H1 (cell line): ENCODE data around the gene ECI2. TPM values are rescaled to one million over a fixed set of nuclear protein-coding genes. Genes with fewer than 3 reads are reported as not detected.

Experiments
- CBX8 ChIP-seq: fragments of 300-800, 300-1000 bp; sonication (generic); IDR thresholded peaks from 2 replicates; pipeline ENCODE4 v1.7.1; 2016; ENCODE audit warnings: low read depth, low read length, borderline replicate concordance
- CTBP2 ChIP-seq: IDR thresholded peaks from 2 replicates; pipeline ENCODE4 v1.7.0; 2011; ENCODE audit warnings: borderline replicate concordance, mild to moderate bottlenecking, moderate library complexity, mixed read lengths, low read length; ENCODE audit not compliant: insufficient read depth, insufficient read length
- EGR1 ChIP-seq: IDR thresholded peaks from 2 replicates; pipeline ENCODE4 v1.6.1; 2011; ENCODE audit warnings: low read depth, low read length, borderline replicate concordance
- EP300 ChIP-seq, 2 experiments: IDR thresholded peaks; 1 replicate in 1 of 2; 2 replicates in 1 of 2; pipeline ENCODE4 v1.6.1; 2011 to 2012; ENCODE audit warnings: low read depth in 2 of 2, low read length in 2 of 2, mild to moderate bottlenecking in 2 of 2, borderline replicate concordance in 1 of 2, inconsistent platforms in 1 of 2, moderate library complexity in 1 of 2
- KDM4A ChIP-seq: IDR thresholded peaks from one replicate; pipeline ENCODE4 v1.7.1; 2012; ENCODE audit warnings: low read depth, mild to moderate bottlenecking, moderate library complexity, low read length, inconsistent platforms; ENCODE audit not compliant: severe bottlenecking
- MAFK ChIP-seq: IDR thresholded peaks from 2 replicates; pipeline ENCODE4 v1.6.1; 2012; ENCODE audit warnings: low read depth, mild to moderate bottlenecking, improper control_type of control experiment, low read length
- NANOG ChIP-seq: IDR thresholded peaks from 2 replicates; pipeline ENCODE4 v1.6.1; 2011; ENCODE audit warnings: low read length, low read depth, mild to moderate bottlenecking, inconsistent platforms; ENCODE audit not compliant: insufficient read depth, poor library complexity, severe bottlenecking
- PHF8 ChIP-seq: fragments of 200-600 bp; sonication (generic); conservative IDR thresholded peaks from 2 replicates; pipeline ENCODE4 v1.7.1; 2012; ENCODE audit warnings: low read depth, mild to moderate bottlenecking, inconsistent platforms, low read length, moderate library complexity
- SAP30 ChIP-seq: fragments of 300-600 bp; sonication (generic); IDR thresholded peaks from 2 replicates; pipeline ENCODE4 v1.7.1; 2012; ENCODE audit warnings: low read length, moderate library complexity, mild to moderate bottlenecking, inconsistent platforms; ENCODE audit not compliant: insufficient read depth, insufficient replicate concordance
- TBP ChIP-seq: IDR thresholded peaks from 2 replicates; pipeline ENCODE4 v1.6.1; 2011; ENCODE audit warnings: low read depth, low read length, improper control_type of control experiment
- polyA plus RNA-seq, 7 experiments: library from polyadenylated mRNA; depleted of rRNA in 3 of 7; stranded (reverse) in 5 of 7; unstranded in 2 of 7; fragments of >200 nt in 5 of 7; fragments of 200-250 nt in 2 of 7; gene quantifications; 1 replicate in 5 of 7; 2 replicates in 1 of 7; 4 replicates in 1 of 7; pipeline versions ENCODE4 v1.2.1 to v1.2.3, GENCODE V29; 2011 to 2013; ENCODE audit warnings: missing spikeins in 2 of 7, mixed read lengths in 2 of 7
- total RNA-seq: library from RNA; stranded (reverse); fragmentation: NEBNext Ultra II Directional; extraction: Animal tissue kit (Norgen Biotek cat#: 25700); gene quantifications from 2 replicates; pipeline ENCODE4 v1.2.1, GENCODE V29; 2021
- TF ChIP-seq, protein P1 (sequence below): fragments of 300-600 bp; sonication (generic); IDR thresholded peaks from 2 replicates; pipeline ENCODE4 v1.7.1; 2012; ENCODE audit warnings: low read length, moderate library complexity, mild to moderate bottlenecking, inconsistent platforms; ENCODE audit not compliant: insufficient replicate concordance

ECI2 gene
- total and polyA plus RNA-seq, 2 of the 8 experiments (the other 6 are each of a cell fraction or from before 2014, with no cell fraction given): 40.4 to 70.8 TPM

DNA sequence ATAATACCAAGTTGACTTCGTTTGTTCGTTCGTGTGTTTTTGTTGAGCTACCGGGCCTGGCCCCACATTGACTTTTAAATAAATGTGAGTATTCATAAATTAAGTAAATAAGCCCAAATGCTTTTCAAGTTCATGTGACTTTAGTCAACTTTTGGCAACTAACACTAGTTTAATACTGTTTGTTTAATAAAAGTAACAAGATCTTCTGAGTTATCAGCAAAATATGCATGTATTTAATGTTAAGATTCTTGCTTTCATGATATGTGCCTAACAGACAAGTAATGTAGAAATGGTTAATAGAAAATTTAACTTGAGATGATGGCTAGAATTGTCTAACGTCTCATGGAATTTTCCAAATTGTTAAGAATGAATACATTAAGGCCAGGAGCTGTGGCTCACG lies 38.7 kb upstream of the ECI2 start (continued):
- TF ChIP-seq, protein P1, sequence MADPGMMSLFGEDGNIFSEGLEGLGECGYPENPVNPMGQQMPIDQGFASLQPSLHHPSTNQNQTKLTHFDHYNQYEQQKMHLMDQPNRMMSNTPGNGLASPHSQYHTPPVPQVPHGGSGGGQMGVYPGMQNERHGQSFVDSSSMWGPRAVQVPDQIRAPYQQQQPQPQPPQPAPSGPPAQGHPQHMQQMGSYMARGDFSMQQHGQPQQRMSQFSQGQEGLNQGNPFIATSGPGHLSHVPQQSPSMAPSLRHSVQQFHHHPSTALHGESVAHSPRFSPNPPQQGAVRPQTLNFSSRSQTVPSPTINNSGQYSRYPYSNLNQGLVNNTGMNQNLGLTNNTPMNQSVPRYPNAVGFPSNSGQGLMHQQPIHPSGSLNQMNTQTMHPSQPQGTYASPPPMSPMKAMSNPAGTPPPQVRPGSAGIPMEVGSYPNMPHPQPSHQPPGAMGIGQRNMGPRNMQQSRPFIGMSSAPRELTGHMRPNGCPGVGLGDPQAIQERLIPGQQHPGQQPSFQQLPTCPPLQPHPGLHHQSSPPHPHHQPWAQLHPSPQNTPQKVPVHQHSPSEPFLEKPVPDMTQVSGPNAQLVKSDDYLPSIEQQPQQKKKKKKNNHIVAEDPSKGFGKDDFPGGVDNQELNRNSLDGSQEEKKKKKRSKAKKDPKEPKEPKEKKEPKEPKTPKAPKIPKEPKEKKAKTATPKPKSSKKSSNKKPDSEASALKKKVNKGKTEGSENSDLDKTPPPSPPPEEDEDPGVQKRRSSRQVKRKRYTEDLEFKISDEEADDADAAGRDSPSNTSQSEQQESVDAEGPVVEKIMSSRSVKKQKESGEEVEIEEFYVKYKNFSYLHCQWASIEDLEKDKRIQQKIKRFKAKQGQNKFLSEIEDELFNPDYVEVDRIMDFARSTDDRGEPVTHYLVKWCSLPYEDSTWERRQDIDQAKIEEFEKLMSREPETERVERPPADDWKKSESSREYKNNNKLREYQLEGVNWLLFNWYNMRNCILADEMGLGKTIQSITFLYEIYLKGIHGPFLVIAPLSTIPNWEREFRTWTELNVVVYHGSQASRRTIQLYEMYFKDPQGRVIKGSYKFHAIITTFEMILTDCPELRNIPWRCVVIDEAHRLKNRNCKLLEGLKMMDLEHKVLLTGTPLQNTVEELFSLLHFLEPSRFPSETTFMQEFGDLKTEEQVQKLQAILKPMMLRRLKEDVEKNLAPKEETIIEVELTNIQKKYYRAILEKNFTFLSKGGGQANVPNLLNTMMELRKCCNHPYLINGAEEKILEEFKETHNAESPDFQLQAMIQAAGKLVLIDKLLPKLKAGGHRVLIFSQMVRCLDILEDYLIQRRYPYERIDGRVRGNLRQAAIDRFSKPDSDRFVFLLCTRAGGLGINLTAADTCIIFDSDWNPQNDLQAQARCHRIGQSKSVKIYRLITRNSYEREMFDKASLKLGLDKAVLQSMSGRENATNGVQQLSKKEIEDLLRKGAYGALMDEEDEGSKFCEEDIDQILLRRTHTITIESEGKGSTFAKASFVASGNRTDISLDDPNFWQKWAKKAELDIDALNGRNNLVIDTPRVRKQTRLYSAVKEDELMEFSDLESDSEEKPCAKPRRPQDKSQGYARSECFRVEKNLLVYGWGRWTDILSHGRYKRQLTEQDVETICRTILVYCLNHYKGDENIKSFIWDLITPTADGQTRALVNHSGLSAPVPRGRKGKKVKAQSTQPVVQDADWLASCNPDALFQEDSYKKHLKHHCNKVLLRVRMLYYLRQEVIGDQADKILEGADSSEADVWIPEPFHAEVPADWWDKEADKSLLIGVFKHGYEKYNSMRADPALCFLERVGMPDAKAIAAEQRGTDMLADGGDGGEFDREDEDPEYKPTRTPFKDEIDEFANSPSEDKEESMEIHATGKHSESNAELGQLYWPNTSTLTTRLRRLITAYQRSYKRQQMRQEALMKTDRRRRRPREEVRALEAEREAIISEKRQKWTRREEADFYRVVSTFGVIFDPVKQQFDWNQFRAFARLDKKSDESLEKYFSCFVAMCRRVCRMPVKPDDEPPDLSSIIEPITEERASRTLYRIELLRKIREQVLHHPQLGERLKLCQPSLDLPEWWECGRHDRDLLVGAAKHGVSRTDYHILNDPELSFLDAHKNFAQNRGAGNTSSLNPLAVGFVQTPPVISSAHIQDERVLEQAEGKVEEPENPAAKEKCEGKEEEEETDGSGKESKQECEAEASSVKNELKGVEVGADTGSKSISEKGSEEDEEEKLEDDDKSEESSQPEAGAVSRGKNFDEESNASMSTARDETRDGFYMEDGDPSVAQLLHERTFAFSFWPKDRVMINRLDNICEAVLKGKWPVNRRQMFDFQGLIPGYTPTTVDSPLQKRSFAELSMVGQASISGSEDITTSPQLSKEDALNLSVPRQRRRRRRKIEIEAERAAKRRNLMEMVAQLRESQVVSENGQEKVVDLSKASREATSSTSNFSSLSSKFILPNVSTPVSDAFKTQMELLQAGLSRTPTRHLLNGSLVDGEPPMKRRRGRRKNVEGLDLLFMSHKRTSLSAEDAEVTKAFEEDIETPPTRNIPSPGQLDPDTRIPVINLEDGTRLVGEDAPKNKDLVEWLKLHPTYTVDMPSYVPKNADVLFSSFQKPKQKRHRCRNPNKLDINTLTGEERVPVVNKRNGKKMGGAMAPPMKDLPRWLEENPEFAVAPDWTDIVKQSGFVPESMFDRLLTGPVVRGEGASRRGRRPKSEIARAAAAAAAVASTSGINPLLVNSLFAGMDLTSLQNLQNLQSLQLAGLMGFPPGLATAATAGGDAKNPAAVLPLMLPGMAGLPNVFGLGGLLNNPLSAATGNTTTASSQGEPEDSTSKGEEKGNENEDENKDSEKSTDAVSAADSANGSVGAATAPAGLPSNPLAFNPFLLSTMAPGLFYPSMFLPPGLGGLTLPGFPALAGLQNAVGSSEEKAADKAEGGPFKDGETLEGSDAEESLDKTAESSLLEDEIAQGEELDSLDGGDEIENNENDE: no peak
- TF ChIP-seq EP300 (IDR thresholded peaks at IDR 0.05; ENCODE audit: borderline replicate concordance in 1 of 2, low read depth in 2 of 2, low read length in 2 of 2): no peak
- no peak for TF ChIP-seq MAFK
- TF ChIP-seq SAP30: no peak
- no peak for TF ChIP-seq EGR1
- no peak for TF ChIP-seq CBX8
- no peak for TF ChIP-seq TBP
- TF ChIP-seq KDM4A: no peak
- no peak for TF ChIP-seq PHF8
- TF ChIP-seq CTBP2: no peak
- TF ChIP-seq NANOG: no peak
